Measurements from ENCODE around the gene ZNF654. TPM values are rescaled to one million over a fixed set of nuclear protein-coding genes. Genes with fewer than 3 reads are reported as not detected.
"Not testable (repeated sequence)": the region's sequence is repeated elsewhere in the genome, so short reads cannot be mapped to it uniquely, and the experiment has no call there.

Gene ZNF654
- total RNA-seq, 2 donors from 2014 or later, result 7.3 to 10.6 TPM

DNA sequence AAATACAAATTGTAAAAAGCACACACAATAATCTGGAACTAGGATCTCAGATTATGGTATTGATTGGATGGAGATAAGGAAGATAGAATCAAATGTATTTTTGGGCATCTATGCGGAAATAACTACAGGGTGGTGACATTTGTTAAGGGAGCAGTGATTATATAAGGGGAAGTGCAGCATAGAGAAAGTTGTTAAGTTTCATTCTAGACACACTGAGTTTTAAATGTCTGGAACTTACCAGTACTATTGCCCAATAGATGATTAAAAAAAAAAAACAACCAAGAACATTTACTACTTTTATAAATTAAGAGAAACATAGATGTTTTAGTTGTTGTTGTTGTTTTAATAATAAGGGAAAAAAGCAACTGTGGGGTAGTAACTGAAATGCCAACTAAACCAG, 58.6 kb downstream of the ZNF654 start:
- Histone ChIP-seq H3K36me3 (ENCODE audit: control insufficient read depth, insufficient read depth, low read length) (peaks cover 10% of the 10 kb centered on the region), H3K9me3 (ENCODE audit: control insufficient read depth, low read length) (no peaks in the 10 kb centered on the region), H3K27me3 (ENCODE audit: control insufficient read depth, insufficient read depth, low read length, poor library complexity, severe bottlenecking) (no peaks in the 10 kb centered on the region), H3K27ac (ENCODE audit: low read depth, low read length) (no peak overlapping the region), H3K4me3 (ENCODE audit: low read length) (no peak overlapping the region), H3K4me1 (ENCODE audit: control insufficient read depth, insufficient read depth, low read length) (no peaks in the 10 kb centered on the region), H3K9ac (ENCODE audit: extremely low read depth, low read length, poor library complexity, severe bottlenecking) (no peak overlapping the region)
- no peak for DNase-seq
- Mint-ChIP-seq H3K27me3 (ENCODE audit: insufficient read depth) (no peaks in the 10 kb centered on the region), H3K4me3 (no peak overlapping the region), H3K4me1 (peaks cover 2% of the 10 kb centered on the region), H3K36me3 (ENCODE audit: low read depth) (peaks cover 6% of the 10 kb centered on the region), H3K9me3 (no peaks in the 10 kb centered on the region), H3K27ac (no peak overlapping the region)
- TF ChIP-seq, protein P1, sequence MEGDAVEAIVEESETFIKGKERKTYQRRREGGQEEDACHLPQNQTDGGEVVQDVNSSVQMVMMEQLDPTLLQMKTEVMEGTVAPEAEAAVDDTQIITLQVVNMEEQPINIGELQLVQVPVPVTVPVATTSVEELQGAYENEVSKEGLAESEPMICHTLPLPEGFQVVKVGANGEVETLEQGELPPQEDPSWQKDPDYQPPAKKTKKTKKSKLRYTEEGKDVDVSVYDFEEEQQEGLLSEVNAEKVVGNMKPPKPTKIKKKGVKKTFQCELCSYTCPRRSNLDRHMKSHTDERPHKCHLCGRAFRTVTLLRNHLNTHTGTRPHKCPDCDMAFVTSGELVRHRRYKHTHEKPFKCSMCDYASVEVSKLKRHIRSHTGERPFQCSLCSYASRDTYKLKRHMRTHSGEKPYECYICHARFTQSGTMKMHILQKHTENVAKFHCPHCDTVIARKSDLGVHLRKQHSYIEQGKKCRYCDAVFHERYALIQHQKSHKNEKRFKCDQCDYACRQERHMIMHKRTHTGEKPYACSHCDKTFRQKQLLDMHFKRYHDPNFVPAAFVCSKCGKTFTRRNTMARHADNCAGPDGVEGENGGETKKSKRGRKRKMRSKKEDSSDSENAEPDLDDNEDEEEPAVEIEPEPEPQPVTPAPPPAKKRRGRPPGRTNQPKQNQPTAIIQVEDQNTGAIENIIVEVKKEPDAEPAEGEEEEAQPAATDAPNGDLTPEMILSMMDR (conservative IDR thresholded peaks at IDR 0.05), result no peak
- 0% methylated on average over 1 of the region's 1 CpG; no CpG with 5 or more reads in 1 of the 2 experiments for WGBS, 2 experiments (ENCODE audit: insufficient coverage in 1 of 2, insufficient read length in 1 of 2)

- H3K4me1 ChIP-seq (ENCODE audit: control insufficient read depth, insufficient read depth, low read length); H3K4me1 Mint-ChIP-seq; H3K9me3 ChIP-seq (ENCODE audit: control insufficient read depth, low read length); H3K9ac ChIP-seq (ENCODE audit: extremely low read depth, low read length, poor library complexity, severe bottlenecking); H3K27me3 ChIP-seq (ENCODE audit: control insufficient read depth, insufficient read depth, low read length, poor library complexity, severe bottlenecking); DNase-seq; H3K9me3 Mint-ChIP-seq; H3K27me3 Mint-ChIP-seq (ENCODE audit: insufficient read depth); H3K4me3 ChIP-seq (ENCODE audit: low read length); H3K27ac Mint-ChIP-seq; H3K36me3 Mint-ChIP-seq (ENCODE audit: low read depth); H3K4me3 Mint-ChIP-seq; H3K27ac ChIP-seq (ENCODE audit: low read depth, low read length): not testable (repeated sequence)
- H3K36me3 ChIP-seq (ENCODE audit: control insufficient read depth, insufficient read depth, low read length), result peaks cover 10% of the 10 kb centered on the region
- WGBS, 2 experiments (ENCODE audit: insufficient coverage in 1 of 2, insufficient read length in 1 of 2), result 96 to 100% methylated on average over 1 of the region's 2 CpGs
These were observed 59.5 kb downstream of the ZNF654 start for GRCh38 chr3:88118603-88119002.

GRCh38 chr3:88123526-88123925, 64.5 kb downstream of the ZNF654 start:
- TF ChIP-seq, protein P1 (conservative IDR thresholded peaks at IDR 0.05), result no peak
- H3K4me1 Mint-ChIP-seq, result no peaks in the 10 kb centered on the region
- Histone ChIP-seq H3K4me3 (ENCODE audit: low read length) (no peak overlapping the region), H3K27me3 (ENCODE audit: control insufficient read depth, insufficient read depth, low read length, poor library complexity, severe bottlenecking) (no peaks in the 10 kb centered on the region), H3K36me3 (ENCODE audit: control insufficient read depth, insufficient read depth, low read length) (peaks cover 6% of the 10 kb centered on the region), H3K9ac (ENCODE audit: extremely low read depth, low read length, poor library complexity, severe bottlenecking) (no peak overlapping the region), H3K27ac (ENCODE audit: low read depth, low read length) (no peak overlapping the region), H3K4me1 (ENCODE audit: control insufficient read depth, insufficient read depth, low read length) (no peaks in the 10 kb centered on the region), H3K9me3 (ENCODE audit: control insufficient read depth, low read length) (no peaks in the 10 kb centered on the region)
- H3K27ac Mint-ChIP-seq, result no peak overlapping the region
- no peak for DNase-seq
- peaks cover 7% of the 10 kb centered on the region for H3K36me3 Mint-ChIP-seq (ENCODE audit: low read depth)
- no peaks in the 10 kb centered on the region for H3K9me3 Mint-ChIP-seq
- H3K4me3 Mint-ChIP-seq, result no peak overlapping the region
- H3K27me3 Mint-ChIP-seq (ENCODE audit: insufficient read depth), result no peaks in the 10 kb centered on the region
- WGBS, 2 experiments (ENCODE audit: insufficient coverage in 1 of 2, insufficient read length in 1 of 2), result 87% methylated on average over 1 of the region's 1 CpG; no CpG with 5 or more reads in 1 of the 2 experiments

- no peaks in the 10 kb centered on the region for H3K4me1 ChIP-seq (ENCODE audit: control insufficient read depth, insufficient read depth, low read length)
- Mint-ChIP-seq H3K36me3 (ENCODE audit: low read depth) (peaks cover 7% of the 10 kb centered on the region), H3K4me1 (no peaks in the 10 kb centered on the region), H3K4me3 (no peak overlapping the region), H3K9me3 (no peaks in the 10 kb centered on the region), H3K27me3 (ENCODE audit: insufficient read depth) (no peaks in the 10 kb centered on the region), H3K27ac (no peak overlapping the region)
- no peak for DNase-seq
- H3K36me3 ChIP-seq (ENCODE audit: control insufficient read depth, insufficient read depth, low read length), result peaks cover 31% of the 10 kb centered on the region
- WGBS, 2 experiments (ENCODE audit: insufficient coverage in 1 of 2, insufficient read length in 1 of 2), result 100% methylated on average over 1 of the region's 1 CpG; no CpG with 5 or more reads in 1 of the 2 experiments
- no peaks in the 10 kb centered on the region for H3K27me3 ChIP-seq (ENCODE audit: control insufficient read depth, insufficient read depth, low read length, poor library complexity, severe bottlenecking)
- H3K4me3 ChIP-seq (ENCODE audit: low read length), result no peak overlapping the region
- no peak overlapping the region for H3K27ac ChIP-seq (ENCODE audit: low read depth, low read length)
- H3K9ac ChIP-seq (ENCODE audit: extremely low read depth, low read length, poor library complexity, severe bottlenecking), result no peak overlapping the region
- no peaks in the 10 kb centered on the region for H3K9me3 ChIP-seq (ENCODE audit: control insufficient read depth, low read length)
- TF ChIP-seq, protein P1 (conservative IDR thresholded peaks at IDR 0.05), result no peak
These were observed 72.6 kb downstream of the ZNF654 start for GRCh38 chr3:88131695-88132094.
